ENCODE measurements around the gene UBE2H.

Gene UBE2H

GRCh38 chr7:129816742-129817141 lies 136.0 kb downstream of the UBE2H start:
- no peak overlapping the region for H3K4me3 ChIP-seq (ENCODE audit: control insufficient read depth, low read depth, low read length)
- DNase-seq (ENCODE audit: low read depth) = no peak
- TF ChIP-seq CTCF (conservative IDR thresholded peaks at IDR 0.05; ENCODE audit: control insufficient read depth, insufficient read depth, low read depth, low read length) = no peak

GRCh38 chr7:129807863-129808262 lies 144.9 kb downstream of the UBE2H start:
- TF ChIP-seq CTCF (conservative IDR thresholded peaks at IDR 0.05; ENCODE audit: control insufficient read depth, insufficient read depth, low read depth, low read length) = no peak
- no peak overlapping the region for H3K4me3 ChIP-seq (ENCODE audit: control insufficient read depth, low read depth, low read length)
- no peak for DNase-seq (ENCODE audit: low read depth)

GRCh38 chr7:129804890-129805719 lies 147.7 kb downstream of the UBE2H start:
- TF ChIP-seq CTCF (conservative IDR thresholded peaks at IDR 0.05; ENCODE audit: control insufficient read depth, insufficient read depth, low read depth, low read length) = no peak
- no peak for DNase-seq (ENCODE audit: low read depth)
- no peak overlapping the region for H3K4me3 ChIP-seq (ENCODE audit: control insufficient read depth, low read depth, low read length)

GRCh38 chr7:129804111-129804889 lies 148.5 kb downstream of the UBE2H start:
- no peak for TF ChIP-seq CTCF (conservative IDR thresholded peaks at IDR 0.05; ENCODE audit: control insufficient read depth, insufficient read depth, low read depth, low read length)
- DNase-seq (ENCODE audit: low read depth) = no peak

GRCh38 chr7:129803546-129804081 lies 149.1 kb downstream of the UBE2H start:
- DNase-seq (ENCODE audit: low read depth) = no peak
- TF ChIP-seq CTCF (conservative IDR thresholded peaks at IDR 0.05; ENCODE audit: control insufficient read depth, insufficient read depth, low read depth, low read length) = no peak
- no peak overlapping the region for H3K4me3 ChIP-seq (ENCODE audit: control insufficient read depth, low read depth, low read length)

More at GRCh38 chr7:129804111-129804889, 148.5 kb downstream of the UBE2H start:
- no peak overlapping the region for H3K4me3 ChIP-seq (ENCODE audit: control insufficient read depth, low read depth, low read length)

GRCh38 chr7:129801882-129802281 lies 150.9 kb downstream of the UBE2H start:
- no peak overlapping the region for H3K4me3 ChIP-seq (ENCODE audit: control insufficient read depth, low read depth, low read length)
- no peak for TF ChIP-seq CTCF (conservative IDR thresholded peaks at IDR 0.05; ENCODE audit: control insufficient read depth, insufficient read depth, low read depth, low read length)
- DNase-seq (ENCODE audit: low read depth) = no peak

Data from fibroblast of mammary gland (primary cell).